SK-N-SH (cell line): ENCODE data around the gene KLF7.

Experiments used
- CTCF ChIP-seq: fragments of 200-600 bp; sonication (generic); IDR thresholded peaks from 2 replicates; pipeline ENCODE4 v1.6.1; 2017; ENCODE audit warnings: antibody characterized with exemption, mild to moderate bottlenecking, moderate library complexity
- EP300 ChIP-seq, 2 experiments: IDR thresholded peaks; 2 replicates each; pipeline versions ENCODE4 v1.4.0 to v1.6.1; 2012; ENCODE audit warnings: borderline replicate concordance in 1 of 2, low read depth in 1 of 2, low read length in 1 of 2
- EZH2phosphoT487 ChIP-seq: fragments of 200-600 bp; sonication (generic); IDR thresholded peaks from 2 replicates; pipeline ENCODE4 v1.6.1; 2017; ENCODE audit warnings: low read depth, mixed run types, mild to moderate bottlenecking, antibody characterized with exemption, moderate library complexity, borderline replicate concordance
- FOXJ3 ChIP-seq: sonication (generic); formaldehyde crosslinking; IDR thresholded peaks from 2 replicates; pipeline ENCODE4 v1.5.1; 2020; ENCODE audit warnings: mild to moderate bottlenecking, missing genetic modification reagents
- POLR2AphosphoS5 ChIP-seq: IDR thresholded peaks from 2 replicates; pipeline ENCODE4 v1.6.1; 2012; ENCODE audit warnings: low read depth, low read length
- RCOR1 ChIP-seq: fragments of 150-350 bp; IDR thresholded peaks from 2 replicates; pipeline ENCODE4 v1.6.1; 2017; ENCODE audit warnings: antibody characterized with exemption, low read length
- REST ChIP-seq: IDR thresholded peaks from 2 replicates; pipeline ENCODE4 v1.6.1; 2012; ENCODE audit warnings: mild to moderate bottlenecking, low read depth, low read length, moderate library complexity
- TCF12 ChIP-seq: IDR thresholded peaks from 2 replicates; pipeline ENCODE4 v1.4.0; 2012

- no peak for TF ChIP-seq CTCF
- TF ChIP-seq EP300 (IDR thresholded peaks at IDR 0.05; ENCODE audit: borderline replicate concordance in 1 of 2, low read depth in 1 of 2, low read length in 1 of 2) = no peak
- TF ChIP-seq EZH2phosphoT487 = no peak
- TF ChIP-seq TCF12 = no peak
- no peak for TF ChIP-seq POLR2AphosphoS5
- no peak for TF ChIP-seq FOXJ3 (CRISPR knock-in tag)
- no peak for TF ChIP-seq REST
- no peak for TF ChIP-seq RCOR1
Observed at GRCh38 chr2:207091928-207092327, 73.8 kb downstream of the KLF7 start.
